IPS-15b (cell line): ENCODE data around the gene DIRAS1.
"Not testable (repeated sequence)": the region's sequence is repeated elsewhere in the genome, so short reads cannot be mapped to it uniquely, and the experiment has no call there.

Source experiments
- H3K27me3 ChIP-seq: one replicate; pipeline ENCODE4 v1.6.1; 2013; ENCODE audit warnings: low read length; ENCODE audit not compliant: control insufficient read depth, insufficient read depth
- H3K36me3 ChIP-seq: one replicate; pipeline ENCODE4 v1.6.1; 2013; ENCODE audit warnings: low read length; ENCODE audit not compliant: control insufficient read depth, insufficient read depth
- H3K4me1 ChIP-seq: one replicate; pipeline ENCODE4 v1.6.1; 2013; ENCODE audit warnings: mild to moderate bottlenecking, low read length; ENCODE audit not compliant: control insufficient read depth, insufficient read depth
- H3K4me3 ChIP-seq: one replicate; pipeline ENCODE4 v1.5.1; 2013; ENCODE audit warnings: low read depth, low read length
- H3K9ac ChIP-seq: one replicate; pipeline ENCODE4 v1.6.1; 2013; ENCODE audit warnings: low read depth, mild to moderate bottlenecking, low read length
- H3K9me3 ChIP-seq: one replicate; pipeline ENCODE4 v1.6.1; 2013; ENCODE audit warnings: mild to moderate bottlenecking, low read length; ENCODE audit not compliant: control insufficient read depth, insufficient read depth

DIRAS1 gene

DNA sequence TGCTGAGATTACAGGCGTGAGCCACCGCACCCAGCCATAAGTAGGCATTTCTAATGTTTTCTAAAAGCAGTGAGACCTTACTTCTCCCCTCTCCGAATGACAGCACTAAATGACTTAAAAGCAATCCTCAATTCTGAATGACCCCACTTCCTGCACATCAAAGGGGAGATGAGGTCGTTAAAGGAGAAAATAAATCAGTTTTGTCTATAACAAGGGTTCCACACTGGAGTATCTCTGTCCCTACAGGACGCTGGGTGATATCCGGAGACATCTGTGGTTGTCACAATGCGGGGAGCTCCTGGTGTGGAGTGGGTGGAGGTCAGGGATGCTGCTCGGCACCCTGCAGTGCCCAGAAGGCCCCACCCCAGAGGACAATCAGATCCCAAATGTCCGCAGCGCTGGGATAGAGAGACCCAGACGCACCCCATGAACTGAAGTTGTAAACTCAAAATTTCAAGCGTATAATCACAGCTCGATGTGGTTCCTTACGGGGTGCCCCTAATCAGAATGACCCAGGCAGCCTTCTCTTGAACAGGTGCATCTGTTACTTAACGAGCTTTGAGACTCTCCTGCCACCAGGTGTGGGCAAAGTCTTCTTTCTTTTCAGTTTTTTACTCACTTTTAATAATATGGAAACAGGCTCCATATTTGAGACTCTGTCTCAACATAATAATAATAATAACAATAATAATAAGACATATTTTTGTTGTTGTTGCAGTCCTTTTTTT lies 21.6 kb downstream of the DIRAS1 start:
- Histone ChIP-seq H3K9ac (no peak overlapping the region), H3K9me3 (no peaks in the 10 kb centered on the region), H3K36me3 (no peaks in the 10 kb centered on the region), H3K4me1 (peaks cover 9% of the 10 kb centered on the region), H3K4me3 (no peak overlapping the region), H3K27me3 (peaks cover 16% of the 10 kb centered on the region)

DNA sequence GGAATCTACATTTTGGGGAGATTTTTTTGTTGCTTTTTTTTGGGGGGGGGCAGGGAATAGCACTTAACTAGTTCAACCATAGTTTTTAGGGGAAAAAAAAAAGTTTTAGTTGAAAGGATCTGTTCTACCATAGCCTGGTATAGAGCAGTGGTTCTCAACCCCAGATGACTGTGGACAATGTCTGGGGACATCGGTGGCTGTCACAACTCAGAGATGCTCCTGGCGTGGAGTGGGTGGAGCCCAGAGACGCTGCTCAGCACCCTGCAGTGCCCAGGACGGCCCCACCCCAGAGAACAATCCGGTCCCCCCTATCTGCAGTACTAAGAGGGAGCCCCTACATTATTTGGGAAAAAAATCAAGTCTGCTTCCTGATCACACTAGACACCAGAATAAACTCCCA lies 27.0 kb downstream of the DIRAS1 start:
- Histone ChIP-seq H3K36me3 (no peaks in the 10 kb centered on the region), H3K4me3 (no peak overlapping the region), H3K4me1 (no peaks in the 10 kb centered on the region), H3K27me3 (no peaks in the 10 kb centered on the region), H3K9me3 (no peaks in the 10 kb centered on the region), H3K9ac (no peak overlapping the region)

DNA sequence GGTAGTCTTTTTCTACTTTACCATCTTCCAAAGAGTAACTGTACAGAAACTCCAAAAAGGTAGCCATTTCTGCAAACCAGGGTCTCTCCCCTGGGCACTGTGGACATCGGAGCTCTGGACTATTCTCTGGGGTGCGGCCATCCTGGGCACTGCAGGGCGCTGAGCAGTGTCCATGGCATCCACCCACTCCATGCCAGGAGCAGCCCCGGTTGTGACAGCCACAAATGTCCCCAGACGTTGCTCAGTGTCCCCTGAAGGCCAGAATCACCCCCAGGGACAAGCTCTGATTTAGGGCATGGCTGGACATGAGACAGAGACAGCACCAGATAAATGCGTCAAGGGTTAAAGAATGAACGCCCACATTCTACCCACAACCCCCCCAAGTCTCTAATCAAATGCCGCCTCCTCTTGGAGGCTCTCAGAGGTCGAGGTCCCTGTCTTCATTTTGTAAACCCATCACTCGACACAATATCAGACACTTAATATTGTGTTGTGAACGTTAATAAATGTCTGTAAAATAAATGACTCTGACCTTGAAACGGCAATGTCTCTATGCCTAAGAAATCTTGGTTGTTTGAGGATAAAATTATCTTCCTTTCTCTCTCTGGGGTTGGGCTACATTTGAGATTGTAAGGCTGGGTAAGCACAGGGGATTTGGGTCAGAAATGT lies 27.5 kb downstream of the DIRAS1 start:
- no peak overlapping the region for H3K4me3 ChIP-seq

GRCh38 chr19:2691951-2692350 lies 29.2 kb downstream of the DIRAS1 start:
- H3K4me3 ChIP-seq: no peak overlapping the region
- H3K36me3 ChIP-seq: no peaks in the 10 kb centered on the region
- no peaks in the 10 kb centered on the region for H3K9me3 ChIP-seq
- no peaks in the 10 kb centered on the region for H3K27me3 ChIP-seq
- H3K9ac ChIP-seq: no peak overlapping the region
- no peaks in the 10 kb centered on the region for H3K4me1 ChIP-seq

More for the DNA sequence above, 27.5 kb downstream of the DIRAS1 start:
- H3K4me1 ChIP-seq: no peaks in the 10 kb centered on the region
- H3K27me3 ChIP-seq: no peaks in the 10 kb centered on the region
- no peaks in the 10 kb centered on the region for H3K36me3 ChIP-seq
- no peak overlapping the region for H3K9ac ChIP-seq
- H3K9me3 ChIP-seq: no peaks in the 10 kb centered on the region

DNA sequence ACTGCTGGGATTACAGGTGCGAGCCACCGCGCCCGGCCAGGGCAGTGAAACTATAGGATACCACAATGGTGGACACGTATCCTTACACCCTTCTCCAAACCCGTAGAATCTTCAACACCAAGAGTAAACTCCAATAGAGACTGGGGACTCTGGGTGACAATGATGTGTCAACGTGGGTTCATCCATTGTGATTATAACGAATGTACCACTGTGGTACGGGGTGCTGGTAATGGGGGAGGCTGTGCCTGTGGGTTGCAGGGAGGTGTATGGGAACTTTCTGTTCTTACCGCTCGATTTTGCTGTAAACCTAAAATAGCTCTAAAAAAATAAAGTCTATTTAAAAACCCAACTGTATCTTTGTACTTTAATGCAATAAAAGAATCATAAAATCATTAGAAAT lies 30.3 kb downstream of the DIRAS1 start:
- Histone ChIP-seq H3K27me3 (no peaks in the 10 kb centered on the region), H3K9me3 (no peaks in the 10 kb centered on the region), H3K4me1 (no peaks in the 10 kb centered on the region), H3K4me3 (no peak overlapping the region), H3K36me3 (no peaks in the 10 kb centered on the region), H3K9ac (no peak overlapping the region)

- no peaks in the 10 kb centered on the region for H3K4me1 ChIP-seq
- no peak overlapping the region for H3K4me3 ChIP-seq
- no peaks in the 10 kb centered on the region for H3K27me3 ChIP-seq
- H3K9ac ChIP-seq: no peak overlapping the region
- H3K9me3 ChIP-seq: no peaks in the 10 kb centered on the region
- H3K36me3 ChIP-seq: no peaks in the 10 kb centered on the region
These were observed 34.8 kb downstream of the DIRAS1 start for GRCh38 chr19:2686360-2686759.

DNA sequence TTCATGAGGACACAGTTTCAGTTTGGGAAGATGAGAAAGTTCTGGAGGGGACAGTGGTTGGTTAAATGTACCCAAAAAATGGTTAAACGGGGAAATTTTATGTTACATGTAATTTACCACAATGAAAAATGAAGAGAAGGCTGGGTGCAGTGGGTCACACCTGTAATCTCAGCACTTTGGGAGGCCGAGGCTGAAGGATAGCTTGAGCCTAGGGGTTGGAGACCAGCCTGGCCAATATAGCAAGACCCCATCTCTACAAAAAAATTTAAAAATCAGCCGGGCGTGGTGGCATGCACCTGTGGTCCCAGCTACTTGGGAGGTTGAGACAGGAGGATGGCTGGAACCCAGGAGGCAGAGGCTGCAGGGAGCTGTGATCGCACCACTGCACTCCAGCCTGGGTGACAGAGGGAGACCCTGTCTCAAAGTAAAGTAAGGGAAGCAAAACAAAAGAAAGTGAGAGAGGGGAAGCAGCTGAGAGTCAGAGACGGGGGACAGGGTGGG lies 35.9 kb downstream of the DIRAS1 start:
- H3K36me3 ChIP-seq: no peaks in the 10 kb centered on the region
- no peak overlapping the region for H3K4me3 ChIP-seq
- no peaks in the 10 kb centered on the region for H3K9me3 ChIP-seq
- no peak overlapping the region for H3K9ac ChIP-seq
- H3K4me1 ChIP-seq: no peaks in the 10 kb centered on the region
- H3K27me3 ChIP-seq: no peaks in the 10 kb centered on the region

DNA sequence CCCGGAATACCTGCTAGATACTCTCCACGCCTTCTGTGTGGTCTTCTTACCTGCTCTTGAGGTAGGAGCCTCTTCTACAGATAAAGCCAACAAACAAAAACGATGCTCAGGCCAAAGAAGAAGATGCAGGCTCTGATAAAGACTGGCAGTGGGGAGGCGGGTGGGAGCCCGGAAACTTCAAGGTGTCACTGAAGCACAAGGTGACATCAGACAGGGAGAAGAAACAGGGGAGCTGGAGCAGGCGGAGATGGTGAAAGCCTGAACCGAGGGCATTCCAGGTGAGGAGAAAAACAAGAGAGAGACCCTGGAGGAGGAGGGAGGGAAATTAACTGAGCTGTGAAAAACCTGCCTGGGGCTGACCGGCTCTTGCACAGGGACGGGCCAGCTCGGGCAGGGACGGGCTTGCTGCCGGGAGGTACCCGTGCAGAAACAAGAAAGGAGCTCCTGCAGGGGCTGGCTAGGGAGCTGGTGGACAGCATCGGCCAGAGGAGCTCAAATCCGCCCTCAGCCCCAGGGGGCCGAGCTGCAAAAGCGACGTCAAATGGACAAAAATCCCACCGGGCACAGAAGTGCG lies 37.7 kb downstream of the DIRAS1 start:
- H3K4me1 ChIP-seq: no peaks in the 10 kb centered on the region
- H3K27me3 ChIP-seq: no peaks in the 10 kb centered on the region
- H3K9ac ChIP-seq: no peak overlapping the region
- H3K4me3 ChIP-seq: no peak overlapping the region
- no peaks in the 10 kb centered on the region for H3K9me3 ChIP-seq
- no peaks in the 10 kb centered on the region for H3K36me3 ChIP-seq

DNA sequence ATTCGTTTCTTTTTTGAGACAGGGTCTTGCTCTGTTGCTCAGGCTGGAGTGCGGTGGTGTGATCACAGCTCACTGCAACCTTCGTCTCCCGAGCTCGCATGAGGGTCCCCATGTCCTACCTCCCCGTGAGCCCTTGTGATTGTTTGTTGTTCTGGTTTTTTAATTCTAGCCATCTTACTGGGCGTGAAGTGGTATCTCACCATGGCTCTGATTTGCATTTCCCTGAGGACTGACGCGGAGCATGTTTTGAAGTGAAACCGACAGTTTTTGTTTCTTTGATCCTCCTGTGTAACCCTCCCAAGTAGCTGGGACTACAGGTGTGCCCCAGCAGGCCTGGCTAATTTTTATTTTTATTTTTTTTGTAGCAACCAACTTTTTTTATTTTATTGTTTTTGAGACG lies 40.4 kb downstream of the DIRAS1 start:
- Histone ChIP-seq H3K4me1 (no peaks in the 10 kb centered on the region), H3K27me3 (no peaks in the 10 kb centered on the region), H3K4me3 (no peak overlapping the region), H3K36me3 (no peaks in the 10 kb centered on the region), H3K9ac (no peak overlapping the region), H3K9me3 (no peaks in the 10 kb centered on the region)

GRCh38 chr19:2679439-2679838 lies 41.7 kb downstream of the DIRAS1 start:
- Histone ChIP-seq H3K9me3 (no peaks in the 10 kb centered on the region), H3K9ac (no peak overlapping the region), H3K36me3 (no peaks in the 10 kb centered on the region), H3K4me3 (no peak overlapping the region), H3K27me3 (no peaks in the 10 kb centered on the region), H3K4me1 (peaks cover 5% of the 10 kb centered on the region)

GRCh38 chr19:2678948-2679347 lies 42.2 kb downstream of the DIRAS1 start:
- not testable (repeated sequence) for H3K4me3 ChIP-seq, H3K9me3 ChIP-seq, H3K36me3 ChIP-seq, H3K4me1 ChIP-seq, H3K9ac ChIP-seq, H3K27me3 ChIP-seq
